ENCODE measurements around the gene CMBL. TPM values are rescaled to one million over a fixed set of nuclear protein-coding genes. Genes with fewer than 3 reads are reported as not detected.

CMBL gene
- total and polyA plus RNA-seq, 2 of the 13 experiments (the other 11 are each of a cell fraction or from before 2014, with no cell fraction given), result 11.5 to 17.0 TPM

- no peak for TF ChIP-seq ELK4 (CRISPR knock-in tag; IDR thresholded peaks at IDR 0.05; ENCODE audit: borderline replicate concordance)
- TF ChIP-seq SP140L (CRISPR knock-in tag; IDR thresholded peaks at IDR 0.05; ENCODE audit: borderline replicate concordance), result no peak
- no peak for TF ChIP-seq BATF2 (CRISPR knock-in tag; IDR thresholded peaks at IDR 0.05)
- peak; percentile 91 for TF ChIP-seq POLR2AphosphoS5 (IDR thresholded peaks at IDR 0.05; ENCODE audit: low read depth, low read length)
- peak; percentile 57 for TF ChIP-seq MED1 (CRISPR knock-in tag; IDR thresholded peaks at IDR 0.05)
- 0 out of 2 replicates have a peak, but pooled peaks have one; percentile 25 for TF ChIP-seq CSRNP1 (CRISPR knock-in tag; IDR thresholded peaks at IDR 0.05)
- peak; percentile 74 for TF ChIP-seq ZFP91 (CRISPR knock-in tag; IDR thresholded peaks at IDR 0.05; ENCODE audit: borderline replicate concordance)
- no peak for TF ChIP-seq KDM4B (CRISPR knock-in tag; IDR thresholded peaks at IDR 0.05)
- TF ChIP-seq JUN (CRISPR knock-in tag; IDR thresholded peaks at IDR 0.05), result no peak
- TF ChIP-seq SIN3B (IDR thresholded peaks at IDR 0.05; ENCODE audit: low read length), result peak; percentile 32; the same call in 1 of the 2 replicates
- TF ChIP-seq AKNA (CRISPR knock-in tag; IDR thresholded peaks at IDR 0.05; ENCODE audit: borderline replicate concordance), result no peak
- no peak for TF ChIP-seq ZBTB44 (CRISPR knock-in tag; IDR thresholded peaks at IDR 0.05)
- TF ChIP-seq MNT (IDR thresholded peaks at IDR 0.05), result peak; percentile 57; the same call in 1 of the 2 replicates
- TF ChIP-seq RXRB (CRISPR knock-in tag; IDR thresholded peaks at IDR 0.05; ENCODE audit: borderline replicate concordance), result 0 out of 2 replicates have a peak, but pooled peaks have one; percentile 46
These were observed 57.5 kb downstream of the CMBL start, which contains the start of gene CCT5 (continued) for GRCh38 chr5:10249948-10250805.

All from HepG2 (cell line).